ENCODE data around the gene PGAM2.

PGAM2 gene

DNA sequence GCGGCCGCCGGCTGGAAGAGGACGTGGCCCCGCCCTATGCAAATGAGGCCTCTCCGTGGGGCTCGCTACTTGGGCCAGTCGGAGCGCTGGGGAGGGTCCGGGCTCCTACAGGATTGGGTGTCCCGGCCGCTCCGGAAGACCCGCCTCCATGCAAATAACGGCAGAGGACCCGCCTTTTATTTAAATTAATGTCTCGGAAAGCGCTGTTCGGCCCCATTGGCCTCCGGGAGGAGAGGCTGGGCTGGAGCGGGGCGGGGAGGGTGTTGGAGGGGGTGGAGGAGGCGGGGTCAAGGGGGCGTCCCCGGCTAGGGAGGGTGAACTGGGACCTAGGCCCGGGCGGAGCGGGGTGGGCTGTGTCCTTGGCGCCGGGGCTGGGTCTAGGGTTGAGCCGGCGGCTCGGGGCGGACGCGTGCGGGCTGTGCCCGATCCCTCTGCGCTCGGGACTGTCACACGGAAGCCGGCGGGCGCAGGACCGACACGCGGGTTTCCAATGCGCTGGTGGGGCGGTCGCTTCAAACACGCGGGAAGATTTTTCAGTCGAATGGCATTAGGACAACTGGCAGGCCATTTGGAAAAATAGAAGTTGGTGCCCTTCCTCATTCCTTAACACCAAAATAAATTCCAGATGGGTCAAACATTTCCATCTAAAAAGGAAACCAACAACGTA lies 17.3 kb upstream of the PGAM2 start:
- Histone ChIP-seq H3K9me3 (ENCODE audit: severe bottlenecking) (no peaks in the 10 kb centered on the region), H3K36me3 (ENCODE audit: low read depth) (peaks cover 28% of the 10 kb centered on the region), H3K27me3 (ENCODE audit: insufficient read depth, poor library complexity, severe bottlenecking) (no peaks in the 10 kb centered on the region), H3K4me3 (ENCODE audit: severe bottlenecking) (peak overlapping the region; percentile 39), H3K4me1 (ENCODE audit: insufficient read depth, poor library complexity, severe bottlenecking) (peaks cover 4% of the 10 kb centered on the region), H3K27ac (ENCODE audit: poor library complexity, severe bottlenecking) (peak overlapping the region; percentile 60)
- peak; percentile 17 for TF ChIP-seq CTCF (IDR thresholded peaks at IDR 0.05; ENCODE audit: poor library complexity, severe bottlenecking)
- DNase-seq (ENCODE audit: low spot score) (peak; percentile 99), ATAC-seq (ENCODE audit: low read depth) (peak; percentile 95)

DNA sequence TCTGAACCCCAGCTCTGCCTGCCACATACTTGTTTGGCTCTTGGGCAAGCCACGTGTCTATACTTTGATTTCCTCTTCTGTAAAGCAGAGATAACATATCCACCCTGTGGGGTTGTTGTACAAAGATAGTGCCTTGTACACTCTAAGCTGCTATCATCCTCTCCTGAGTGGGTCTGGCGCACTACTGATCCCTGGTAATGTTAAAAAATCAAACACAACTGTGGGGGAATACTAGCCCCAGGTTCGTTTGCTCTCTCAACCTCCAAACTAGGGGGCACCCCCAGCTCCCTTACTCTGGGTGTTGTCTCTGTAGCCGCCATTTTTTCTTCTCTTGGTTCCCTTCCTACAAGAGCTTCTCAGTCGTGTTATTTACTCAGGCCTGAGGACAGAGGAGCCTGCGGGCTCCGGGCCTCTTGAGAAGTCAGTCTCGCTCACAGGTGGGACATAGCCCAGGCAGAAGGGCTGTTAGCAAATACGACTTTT lies 15.9 kb upstream of the PGAM2 start:
- H3K36me3 ChIP-seq (ENCODE audit: low read depth) = peaks cover 31% of the 10 kb centered on the region
- H3K4me3 ChIP-seq (ENCODE audit: severe bottlenecking) = peak overlapping the region; percentile 71
- ATAC-seq (ENCODE audit: low read depth) (no peak), DNase-seq (ENCODE audit: low spot score) (no peak)
- H3K27me3 ChIP-seq (ENCODE audit: insufficient read depth, poor library complexity, severe bottlenecking) = no peaks in the 10 kb centered on the region
- peak overlapping the region; percentile 60 for H3K27ac ChIP-seq (ENCODE audit: poor library complexity, severe bottlenecking)
- H3K9me3 ChIP-seq (ENCODE audit: severe bottlenecking) = no peaks in the 10 kb centered on the region
- no peak for TF ChIP-seq CTCF (IDR thresholded peaks at IDR 0.05; ENCODE audit: poor library complexity, severe bottlenecking)
- no peaks in the 10 kb centered on the region for H3K4me1 ChIP-seq (ENCODE audit: insufficient read depth, poor library complexity, severe bottlenecking)

GRCh38 chr7:44080686-44081265 lies 15.4 kb upstream of the PGAM2 start:
- H3K36me3 ChIP-seq (ENCODE audit: low read depth) = peaks cover 36% of the 10 kb centered on the region

DNA sequence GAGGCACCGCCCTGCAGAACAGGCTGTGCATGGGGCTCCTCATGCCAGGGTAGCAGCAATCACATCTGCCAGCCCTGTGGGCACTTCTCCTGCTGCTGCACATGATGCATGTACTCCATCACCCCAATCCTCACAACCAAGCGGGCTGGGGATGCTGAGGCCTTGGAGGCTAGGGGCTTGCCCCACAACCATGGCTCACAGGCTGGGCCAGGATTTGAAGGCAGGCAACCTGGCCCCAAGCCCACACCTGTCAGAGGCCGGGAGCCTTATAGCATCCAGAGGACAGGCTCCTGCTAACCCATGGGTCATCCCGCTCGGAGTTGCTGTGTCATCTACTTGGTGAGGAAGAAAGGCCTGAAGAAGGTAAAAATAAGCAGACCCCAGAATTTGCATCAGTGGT lies 14.8 kb upstream of the PGAM2 start:
- Histone ChIP-seq H3K36me3 (ENCODE audit: low read depth) (peaks cover 40% of the 10 kb centered on the region), H3K4me1 (ENCODE audit: insufficient read depth, poor library complexity, severe bottlenecking) (no peaks in the 10 kb centered on the region), H3K9me3 (ENCODE audit: severe bottlenecking) (no peaks in the 10 kb centered on the region), H3K27ac (ENCODE audit: poor library complexity, severe bottlenecking) (no peak overlapping the region), H3K4me3 (ENCODE audit: severe bottlenecking) (no peak overlapping the region), H3K27me3 (ENCODE audit: insufficient read depth, poor library complexity, severe bottlenecking) (no peaks in the 10 kb centered on the region)
- no peak for TF ChIP-seq CTCF (IDR thresholded peaks at IDR 0.05; ENCODE audit: poor library complexity, severe bottlenecking)
- ATAC-seq (ENCODE audit: low read depth) = no peak
- DNase-seq (ENCODE audit: low spot score) = peak; percentile 54

More at GRCh38 chr7:44080686-44081265, 15.4 kb upstream of the PGAM2 start:
- Histone ChIP-seq H3K9me3 (ENCODE audit: severe bottlenecking) (no peaks in the 10 kb centered on the region), H3K4me3 (ENCODE audit: severe bottlenecking) (peak overlapping the region; percentile 71), H3K27me3 (ENCODE audit: insufficient read depth, poor library complexity, severe bottlenecking) (no peaks in the 10 kb centered on the region), H3K27ac (ENCODE audit: poor library complexity, severe bottlenecking) (peak overlapping the region; percentile 60), H3K4me1 (ENCODE audit: insufficient read depth, poor library complexity, severe bottlenecking) (no peaks in the 10 kb centered on the region)
- no peak for ATAC-seq (ENCODE audit: low read depth)
- TF ChIP-seq CTCF (IDR thresholded peaks at IDR 0.05; ENCODE audit: poor library complexity, severe bottlenecking) = no peak
- DNase-seq (ENCODE audit: low spot score) = peak; percentile 42

All from RWPE2 (cell line).